HK-2 (cell line): ENCODE results near the gene C1S.
"Not testable (repeated sequence)": the region's sequence is repeated elsewhere in the genome, so short reads cannot be mapped to it uniquely, and the experiment has no call there.

Experiments used
- DNase-seq: peaks from one replicate; pipeline ENCODE4 v3.0.0-alpha.2; 2018; ENCODE audit not compliant: unreplicated experiment

The C1S gene

DNA sequence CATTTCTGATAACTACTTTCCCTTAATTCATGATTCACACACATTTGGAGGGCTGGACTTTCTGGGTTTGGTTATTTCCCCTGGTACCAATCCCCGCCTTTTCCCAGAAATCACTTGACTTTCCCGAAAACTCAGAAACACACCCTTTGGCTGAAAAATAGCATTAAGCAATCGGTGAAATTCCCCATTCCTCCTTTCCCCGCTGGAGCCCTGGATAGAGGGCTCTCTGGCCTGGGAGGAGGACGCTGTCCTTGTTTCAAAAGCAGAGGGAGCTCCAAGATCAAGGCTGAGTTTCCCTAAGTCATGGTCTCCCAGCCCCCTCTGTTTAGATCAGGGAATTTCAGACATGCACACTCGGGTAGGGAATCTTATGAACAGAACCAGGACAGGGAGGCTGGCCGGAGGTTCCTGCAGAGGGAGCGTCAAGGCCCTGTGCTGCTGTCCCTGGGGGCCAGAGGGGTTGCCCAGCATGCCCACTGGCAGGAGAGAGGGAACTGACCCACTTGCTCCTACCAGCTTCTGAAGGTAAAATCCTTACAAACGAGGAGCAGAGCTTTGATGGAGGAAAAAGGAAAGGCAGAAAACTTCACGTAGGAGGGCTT is at the start of gene C1S:
TSS of gene C1S (plus strand) at position 366 of the 602 bp plus-strand sequence. CDS start 1,195 bp downstream, outside the sequence.
- peak; percentile 53 for DNase-seq

DNA sequence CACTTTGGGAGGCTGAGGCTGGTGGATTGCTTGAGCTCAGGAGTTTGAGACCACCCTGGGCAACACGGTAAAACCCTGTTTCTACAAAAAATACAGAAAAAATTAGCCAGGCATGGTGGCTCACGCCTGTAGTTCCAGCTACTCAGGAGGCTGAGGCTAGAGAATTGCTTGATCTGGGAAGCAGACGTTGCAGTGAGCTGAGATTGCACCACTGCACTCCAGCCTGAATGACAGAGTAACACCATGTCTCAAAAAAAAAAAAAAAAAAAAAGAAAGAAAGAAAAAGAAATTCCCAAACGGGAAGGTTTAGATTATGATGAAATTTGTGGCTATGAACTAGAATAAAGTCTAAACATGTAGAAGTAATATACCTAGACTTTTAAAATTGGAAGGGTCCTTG is 49.1 kb upstream of the C1S start:
- not testable (repeated sequence) for DNase-seq

DNA sequence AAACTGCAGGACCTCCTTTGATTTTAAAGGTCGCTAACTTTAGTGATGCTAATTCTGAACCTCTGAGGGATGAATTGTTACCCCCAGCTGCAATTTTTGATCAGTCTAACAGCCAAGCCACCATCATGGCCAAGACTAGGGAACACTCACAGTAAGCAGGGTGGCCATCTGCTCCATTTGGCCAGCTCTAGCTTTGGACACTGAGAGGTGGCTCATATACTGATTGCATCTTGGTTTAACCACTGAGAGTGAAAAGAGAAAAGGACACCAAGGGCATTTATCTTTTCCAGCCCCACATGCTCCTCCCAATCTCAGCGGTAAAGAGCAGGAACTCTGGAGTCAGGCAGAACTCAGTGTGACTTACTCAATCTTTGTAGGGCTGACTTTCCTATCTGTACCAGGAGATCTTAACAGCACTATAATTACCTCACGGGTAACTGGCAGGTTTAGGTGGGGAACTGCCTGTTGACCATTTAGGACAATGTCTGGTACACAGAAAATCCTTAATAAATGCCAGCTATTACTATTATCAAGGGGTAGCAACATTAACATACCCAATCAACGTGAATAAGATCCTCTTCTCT is 48.4 kb upstream of the C1S start:
- no peak for DNase-seq

GRCh38 chr12:7013101-7013500 is 47.4 kb upstream of the C1S start:
- DNase-seq = no peak

DNA sequence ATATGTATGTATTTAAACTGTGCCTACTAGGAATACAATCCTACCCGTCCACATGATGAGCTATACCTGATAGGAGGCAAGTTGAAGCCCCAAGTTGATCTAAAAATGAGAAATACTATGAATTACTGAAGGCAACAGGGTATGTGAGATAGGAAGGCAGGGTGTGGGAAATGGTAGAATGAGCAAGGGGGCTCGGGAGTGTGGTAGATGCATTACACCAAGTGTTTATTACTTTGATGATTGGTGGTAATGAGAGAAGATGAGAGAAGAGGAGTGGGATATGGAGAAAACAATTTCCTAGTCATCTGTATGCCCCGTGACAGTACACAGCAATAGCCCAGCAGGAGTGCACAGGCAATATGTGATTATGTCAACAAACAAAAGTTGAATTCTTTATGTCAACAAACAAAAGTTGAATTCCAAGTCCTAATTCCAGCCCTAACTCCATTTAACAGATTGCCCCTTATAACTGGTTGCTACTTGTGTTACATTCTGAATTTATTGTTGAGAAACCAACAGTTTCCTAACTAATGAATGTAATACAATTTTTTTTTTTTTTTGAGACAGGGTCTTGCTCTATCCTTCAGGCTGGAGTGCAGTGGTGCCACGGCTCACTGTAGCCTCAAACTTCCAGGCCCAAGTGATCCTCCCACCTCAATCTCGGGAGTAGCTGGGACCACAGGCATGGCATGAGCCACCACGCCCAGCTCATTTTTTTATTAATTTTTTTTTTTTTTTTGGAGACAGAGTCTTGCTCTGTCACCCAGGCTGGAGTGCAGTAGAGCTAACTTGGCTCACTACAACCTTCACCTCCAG is 44.8 kb upstream of the C1S start:
- no peak for DNase-seq

GRCh38 chr12:7016958-7017571 is 43.5 kb upstream of the C1S start:
- no peak for DNase-seq

- no peak for DNase-seq
Measured at GRCh38 chr12:7017870-7018349, 42.6 kb upstream of the C1S start.

- peak; percentile 96 for DNase-seq
Measured at GRCh38 chr12:7018350-7019042, 42.0 kb upstream of the C1S start, which contains the start of gene LPCAT3. TSS of gene LPCAT3 (minus strand) at chr12:7018476. CDS start at chr12:7018424, 52 bp downstream.

- no peak for DNase-seq
Measured at GRCh38 chr12:7019043-7019569, 41.4 kb upstream of the C1S start.

- no peak for DNase-seq
Measured at GRCh38 chr12:7021956-7022355, 38.6 kb upstream of the C1S start.

- DNase-seq = no peak
Measured at GRCh38 chr12:7023114-7023513, 37.4 kb upstream of the C1S start.

DNA sequence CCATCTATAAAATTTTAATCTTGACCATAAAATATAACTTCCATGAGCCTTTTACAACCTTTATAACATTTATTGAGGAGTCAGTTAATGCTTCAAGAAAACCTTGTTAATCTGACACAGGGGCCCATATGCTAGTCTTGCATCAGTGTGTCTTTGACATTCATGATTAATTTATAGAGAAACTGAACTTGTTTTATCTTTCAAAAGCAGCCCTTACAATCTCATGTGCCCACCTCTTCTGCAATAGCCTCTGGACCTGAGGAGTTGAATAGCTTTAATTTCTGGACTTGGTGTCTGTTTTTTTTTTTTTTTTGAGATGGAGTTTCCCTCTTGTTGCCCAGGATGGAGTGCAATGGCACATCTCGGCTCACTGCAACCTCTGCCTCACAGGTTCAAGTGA is 33.7 kb upstream of the C1S start:
- no peak for DNase-seq

- no peak for DNase-seq
Measured at GRCh38 chr12:7031306-7031705, 29.2 kb upstream of the C1S start.

GRCh38 chr12:7032990-7033389 is 27.5 kb upstream of the C1S start:
- DNase-seq = no peak

GRCh38 chr12:7034464-7034863 is 26.1 kb upstream of the C1S start:
- DNase-seq = no peak

- DNase-seq = no peak
Measured at GRCh38 chr12:7035463-7035862, 25.1 kb upstream of the C1S start.

DNA sequence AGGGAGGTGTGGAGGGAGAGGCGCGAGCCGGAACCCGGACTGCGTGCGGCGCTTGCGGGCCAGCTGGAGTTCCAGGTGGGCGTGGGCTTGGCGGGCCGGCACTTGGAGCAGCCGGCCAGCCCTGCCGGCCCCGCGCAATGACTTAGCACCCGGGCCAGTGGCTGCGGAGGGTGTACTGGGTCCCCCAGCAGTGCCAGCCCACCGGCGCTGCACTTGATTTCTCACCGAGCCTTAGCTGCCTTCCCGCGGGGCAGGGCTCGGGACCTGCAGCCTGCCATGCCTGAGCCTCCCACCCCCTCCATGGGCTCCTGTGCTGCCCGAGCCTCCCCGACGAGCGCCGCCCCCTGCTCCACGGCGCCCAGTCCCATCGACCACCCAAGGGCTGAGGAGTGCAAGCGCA is 23.1 kb upstream of the C1S start:
- DNase-seq = not testable (repeated sequence)

- no peak for DNase-seq
Measured at GRCh38 chr12:7038591-7038990, 21.9 kb upstream of the C1S start.

DNA sequence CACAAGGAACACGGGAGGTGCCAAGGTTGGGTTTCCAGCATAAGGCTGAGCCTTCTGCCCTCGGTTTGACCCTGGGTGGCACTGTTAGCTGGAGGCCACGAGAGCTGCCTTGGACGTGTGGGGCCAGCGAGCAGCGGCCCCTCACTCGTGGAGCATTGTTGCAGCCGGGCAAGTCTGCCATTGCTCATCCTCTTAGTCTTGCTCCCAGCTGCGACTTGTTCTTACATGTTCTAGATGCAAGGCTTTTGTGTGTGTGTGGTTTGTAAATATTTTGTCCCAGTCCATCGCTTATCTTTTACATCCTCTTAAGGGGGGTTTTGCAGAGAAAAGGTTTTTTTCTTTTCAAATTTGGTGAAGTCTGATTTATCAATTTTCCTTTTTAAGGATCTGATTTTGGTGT is 21.1 kb upstream of the C1S start:
- DNase-seq = no peak

DNA sequence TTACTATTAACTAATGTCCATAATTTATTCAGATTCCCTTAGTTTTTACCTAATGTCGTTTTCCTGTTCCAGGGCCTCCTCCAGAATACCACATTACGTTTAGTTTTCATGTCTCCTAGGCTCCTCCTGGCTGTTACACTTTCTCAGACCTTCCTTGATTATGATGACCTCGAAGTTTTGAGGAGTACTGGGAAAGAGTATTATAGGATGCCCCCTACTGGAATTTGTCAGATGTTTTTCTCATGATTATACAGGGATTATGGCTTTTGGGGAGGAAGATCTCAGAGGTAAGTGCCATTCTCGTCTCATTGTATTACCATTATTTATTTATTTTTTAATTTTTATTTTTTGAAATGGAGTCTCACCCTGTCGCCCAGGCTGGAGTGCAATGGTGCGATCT is 17.7 kb upstream of the C1S start:
- no peak for DNase-seq

- no peak for DNase-seq
Measured at GRCh38 chr12:7045913-7046312, 14.6 kb upstream of the C1S start.
